A549 (cell line): ENCODE results near the gene MED22. TPM values are rescaled to one million over a fixed set of nuclear protein-coding genes. Genes with fewer than 3 reads are reported as not detected.

Experiments
- ATAC-seq, 2 experiments: fragments of 200-7000 bp in 1 of 2; fragments of >200 bp in 1 of 2; cut with Nextera tagmentation in 1 of 2; cut with Tn5 transposase in 1 of 2; 3 replicates each; pipeline versions ENCODE4 v1.8.0 to v1.9.1; 2018 to 2020; ENCODE audit warnings: mild to moderate bottlenecking in 1 of 2, moderate library complexity in 1 of 2
- CTCF ChIA-PET: fragments of 300-600 bp; sonication (Branson Sonifier 250); formaldehyde crosslinking; extraction: SDS; loops from one replicate; lab custom pipeline; 2021; ENCODE audit warnings: antibody characterized with exemption, inconsistent platforms; lab: Yijun Ruan, JAX
- POLR2A ChIA-PET: fragments of 350-600 bp; formaldehyde crosslinking; extraction: SDS; loops from one replicate; lab custom pipeline; 2021; ENCODE audit warnings: antibody characterized with exemption, inconsistent platforms; lab: Yijun Ruan, JAX
- DNase-seq, 2 experiments: peaks; one replicate each; pipeline versions ENCODE4 v3.0.0 to v3.0.0-alpha.2; 2011 to 2016; ENCODE audit warnings: low read depth in 1 of 2, low spot score in 1 of 2
- FAIRE-seq: peaks from 2 replicates; lab custom pipeline; 2011; peaks lifted over from hg19 to GRCh38; lab: Jason Lieb, UNC
- H3K27ac ChIP-seq, 2 experiments: fragments of >200 bp; sonication (Bioruptor Twin); formaldehyde crosslinking; 3 replicates each; pipeline ENCODE4 v1.5.1; 2016 to 2017
- H3K4me1 ChIP-seq: fragments of >200 bp; sonication (Bioruptor Twin); formaldehyde crosslinking; 3 replicates; pipeline ENCODE4 v1.6.1; 2016
- H3K4me2 ChIP-seq: fragments of >200 bp; sonication (Bioruptor Twin); formaldehyde crosslinking; 3 replicates; pipeline ENCODE4 v1.6.1; 2016
- H3K4me3 ChIP-seq: fragments of >200 bp; sonication (Bioruptor Twin); formaldehyde crosslinking; 3 replicates; pipeline ENCODE4 v1.5.1; 2016
- H3K9me3 ChIP-seq: fragments of >200 bp; sonication (Bioruptor Twin); formaldehyde crosslinking; 3 replicates; pipeline ENCODE4 v1.6.1; 2016
- ATOH8 ChIP-seq: fragments of 250-450 bp; sonication (Bioruptor Pico); IDR thresholded peaks from 2 replicates; pipeline ENCODE4 v1.5.0; 2020; ENCODE audit warnings: low read depth, mild to moderate bottlenecking, moderate library complexity
- CBX2 ChIP-seq: fragments of 200-600 bp; sonication (generic); IDR thresholded peaks from 2 replicates; pipeline ENCODE4 v1.6.1; 2016; ENCODE audit warnings: low read depth, mild to moderate bottlenecking, borderline replicate concordance
- CHD2 ChIP-seq: fragments of 150-350 bp; IDR thresholded peaks from 2 replicates; pipeline ENCODE4 v1.6.1; 2014; ENCODE audit warnings: low read length; ENCODE audit not compliant: partially characterized antibody
- CHD4 ChIP-seq: fragments of 200-600 bp; sonication (generic); IDR thresholded peaks from 2 replicates; pipeline ENCODE4 v1.6.1; 2016; ENCODE audit warnings: antibody characterized with exemption, mild to moderate bottlenecking, borderline replicate concordance
- CTCF ChIP-seq: fragments of >200 bp; sonication (Bioruptor Twin); formaldehyde crosslinking; IDR thresholded peaks from 3 replicates; pipeline ENCODE4 v1.5.1; 2016
- E2F6 ChIP-seq: IDR thresholded peaks from 2 replicates; pipeline ENCODE4 v1.6.1; 2012; ENCODE audit warnings: low read depth, borderline replicate concordance
- ESRRA ChIP-seq: fragments of 150-350 bp; IDR thresholded peaks from 2 replicates; pipeline ENCODE4 v1.6.1; 2014; ENCODE audit warnings: mild to moderate bottlenecking, low read length, borderline replicate concordance
- FOSB ChIP-seq: fragments of 250-450 bp; sonication (Bioruptor Pico); IDR thresholded peaks from 2 replicates; pipeline ENCODE4 v1.5.0; 2020; ENCODE audit warnings: mild to moderate bottlenecking, moderate library complexity
- FOXS1 ChIP-seq: fragments of 250-450 bp; sonication (Bioruptor Pico); IDR thresholded peaks from 2 replicates; pipeline ENCODE4 v1.5.0; 2020; ENCODE audit warnings: mild to moderate bottlenecking, moderate library complexity
- HES2 ChIP-seq: fragments of >200 bp; sonication (Bioruptor Twin); formaldehyde crosslinking; IDR thresholded peaks from 2 replicates; pipeline ENCODE4 v1.6.1; 2016
- HOXA7 ChIP-seq: fragments of 250-450 bp; sonication (Bioruptor Pico); IDR thresholded peaks from 2 replicates; pipeline ENCODE4 v1.5.0; 2020; ENCODE audit warnings: mild to moderate bottlenecking, moderate library complexity
- HOXB13 ChIP-seq: fragments of 250-450 bp; sonication (Bioruptor Pico); IDR thresholded peaks from 2 replicates; pipeline ENCODE4 v1.5.0; 2020; ENCODE audit warnings: low read depth, mild to moderate bottlenecking, moderate library complexity
- JUN ChIP-seq, 2 experiments: fragments of >200 bp; sonication (Bioruptor Twin); formaldehyde crosslinking; IDR thresholded peaks; 2 replicates in 1 of 2; 3 replicates in 1 of 2; pipeline ENCODE4 v1.6.1; 2016 to 2017
- KDM5A ChIP-seq: fragments of 200-600 bp; sonication (generic); IDR thresholded peaks from 2 replicates; pipeline ENCODE4 v1.6.1; 2016; ENCODE audit warnings: antibody characterized with exemption, mild to moderate bottlenecking
- MAX ChIP-seq: IDR thresholded peaks from 2 replicates; pipeline ENCODE4 v1.6.1; 2012
- MAZ ChIP-seq: fragments of 150-350 bp; IDR thresholded peaks from 2 replicates; pipeline ENCODE4 v1.6.1; 2014; ENCODE audit warnings: antibody characterized with exemption, low read depth, low read length, borderline replicate concordance
- MYC ChIP-seq: IDR thresholded peaks from 2 replicates; pipeline ENCODE4 v1.6.1; 2012; ENCODE audit warnings: mild to moderate bottlenecking, inconsistent platforms, low read length, improper control_type of control experiment, borderline replicate concordance
- NFE2L2 ChIP-seq: fragments of 150-350 bp; conservative IDR thresholded peaks from 2 replicates; pipeline ENCODE4 v1.6.1; 2014; ENCODE audit warnings: low read length
- NPAS2 ChIP-seq: fragments of 250-450 bp; sonication (Bioruptor Pico); IDR thresholded peaks from 2 replicates; pipeline ENCODE4 v1.8.0; 2022; ENCODE audit warnings: mild to moderate bottlenecking, moderate library complexity, borderline replicate concordance
- PBX3 ChIP-seq: IDR thresholded peaks from 2 replicates; pipeline ENCODE4 v1.6.1; 2012
- RCOR1 ChIP-seq: fragments of 150-350 bp; IDR thresholded peaks from 2 replicates; pipeline ENCODE4 v1.6.1; 2014; ENCODE audit warnings: antibody characterized with exemption, low read length, low read depth
- RFX5 ChIP-seq: fragments of 450-650 bp; IDR thresholded peaks from 2 replicates; pipeline ENCODE4 v1.7.1; 2014; ENCODE audit warnings: antibody characterized with exemption, mild to moderate bottlenecking, moderate library complexity
- RNF2 ChIP-seq: fragments of 200-600 bp; sonication (generic); IDR thresholded peaks from 2 replicates; pipeline ENCODE4 v1.6.1; 2016; ENCODE audit warnings: low read depth, mild to moderate bottlenecking, antibody characterized with exemption, moderate library complexity, borderline replicate concordance
- SMC3 ChIP-seq: fragments of >200 bp; sonication (Bioruptor Twin); formaldehyde crosslinking; IDR thresholded peaks from 3 replicates; pipeline ENCODE4 v1.6.1; 2018; ENCODE audit warnings: inconsistent platforms
- TFCP2L1 ChIP-seq: fragments of 250-450 bp; sonication (Bioruptor Pico); IDR thresholded peaks from 2 replicates; pipeline ENCODE4 v1.5.0; 2021; ENCODE audit warnings: mild to moderate bottlenecking
- TP53 ChIP-seq: fragments of 250-450 bp; sonication (Bioruptor Pico); IDR thresholded peaks from 2 replicates; pipeline ENCODE4 v1.5.0; 2021; ENCODE audit warnings: mild to moderate bottlenecking, moderate library complexity
- ZSCAN20 ChIP-seq: fragments of 250-450 bp; sonication (Bioruptor Pico); IDR thresholded peaks from 2 replicates; pipeline ENCODE4 v1.8.0; 2022; ENCODE audit warnings: mild to moderate bottlenecking, moderate library complexity
- WGBS: methylation state at CpG from one replicate; pipeline ENCODE4 v1.1.6; 2017; ENCODE audit errors: missing lambda C conversion rate; 5-methylcytosine and 5-hydroxymethylcytosine counted together
- polyA plus RNA-seq, 4 experiments: library from polyadenylated mRNA; depleted of rRNA in 3 of 4; stranded (reverse); fragments of >200 nt; fragmentation: RNase III in 1 of 4; extraction: RNeasy Plus Mini Kit Qiagen cat#74134 plus additional on column Dnase treatment in 1 of 4; gene quantifications; 2 replicates in 3 of 4; 3 replicates in 1 of 4; pipeline ENCODE4 v1.2.3, GENCODE V29; 2011 to 2017

The MED22 gene
- polyA plus RNA-seq, 2 of the 4 experiments (the other 2 are of a cell fraction), result 15.7 to 22.0 TPM

- H3K4me3 ChIP-seq, result no peak overlapping the region
- no peak for TF ChIP-seq HOXB13 (CRISPR knock-in tag)
- no peak for TF ChIP-seq RNF2
- TF ChIP-seq CTCF, result no peak
- TF ChIP-seq TFCP2L1 (CRISPR knock-in tag), result no peak
- TF ChIP-seq CBX2, result no peak
- no peak for TF ChIP-seq HOXA7 (CRISPR knock-in tag)
- TF ChIP-seq PBX3, result no peak
- no peak for TF ChIP-seq FOXS1 (CRISPR knock-in tag)
- TF ChIP-seq TP53 (CRISPR knock-in tag), result no peak
- no peak for TF ChIP-seq MYC
- TF ChIP-seq MAX, result no peak
- TF ChIP-seq RFX5, result no peak
- TF ChIP-seq CHD4, result no peak
- TF ChIP-seq ESRRA, result no peak
- TF ChIP-seq HES2, result no peak
- TF ChIP-seq FOSB, result no peak
- no peak for TF ChIP-seq NPAS2 (CRISPR knock-in tag)
- TF ChIP-seq, all 56 proteins: peak for 0
- WGBS, result 81% methylated on average over 7 of the region's 7 CpGs
- Histone ChIP-seq H3K4me2 (peak overlapping the region; percentile 91), H3K4me1 (peaks cover 22% of the 10 kb centered on the region; the same call in 2 of the 3 replicates), H3K9me3 (no peaks in the 10 kb centered on the region), H3K27ac (no peak overlapping the region)
- ChIA-PET POLR2A (interaction anchor here (1.1 kb wide), 1 partner anchor 12 kb away, joined by 4 read pairs; no protein-coding TSS in a partner anchor), CTCF (interaction anchor here (0.8 to 7.5 kb wide), 3 partner anchors 13 to 77 kb away, joined by 3 to 59 read pairs (median 3); no protein-coding TSS in a partner anchor)
- ATAC-seq (peak in 1 of 2 experiments; percentile 0; a peak in 1 of 6 replicates), DNase-seq (no peak), FAIRE-seq (no peak)
Measured at GRCh38 chr9:133354766-133355165, 6.8 kb upstream of the MED22 start.

- FAIRE-seq, result no peak
- DNase-seq, result no peak
- Histone ChIP-seq H3K4me3 (no peak overlapping the region), H3K9me3 (no peaks in the 10 kb centered on the region), H3K27ac (no peak overlapping the region), H3K4me2 (no peak overlapping the region), H3K4me1 (peaks cover 26% of the 10 kb centered on the region; the same call in 2 of the 3 replicates)
- 96% methylated on average over 4 of the region's 5 CpGs for WGBS
- TF ChIP-seq NFE2L2 (no peak), CBX2 (no peak), RNF2 (no peak), SMC3 (no peak), ATOH8 (CRISPR knock-in tag) (no peak), CHD2 (no peak), E2F6 (no peak), TP53 (CRISPR knock-in tag) (no peak), KDM5A (no peak), JUN (IDR thresholded peaks at IDR 0.05) (0 out of 5 replicates have a peak, but pooled peaks have one; percentile 7 to 14), MAZ (no peak), PBX3 (0 out of 2 replicates have a peak, but pooled peaks have one; percentile 41), ZSCAN20 (no peak), RCOR1 (no peak), MAX (no peak)
- CTCF ChIA-PET, result interaction anchor here (0.9 to 7.5 kb wide), 2 partner anchors 10 to 11 kb away, joined by 5 to 59 read pairs; no protein-coding TSS in a partner anchor
- peak in 1 of 2 experiments; percentile 2; a peak in 2 of 6 replicates for ATAC-seq
- POLR2A ChIA-PET, result interaction anchor here (1.1 kb wide), 1 partner anchor 168 kb away, joined by 3 read pairs; no protein-coding TSS in a partner anchor
Measured at GRCh38 chr9:133353548-133353947, 5.6 kb upstream of the MED22 start.
